Medulla oblongata (tissue), 1 donor: ENCODE measurements around the gene CCK.

Source experiments
- DNase-seq: peaks from one replicate; pipeline ENCODE4 v3.0.0-alpha.2; 2015; ENCODE audit errors: extremely low spot score

The CCK gene

GRCh38 chr3:42269647-42270046, 3.7 kb upstream of the CCK start:
- no peak for DNase-seq

- DNase-seq = no peak
These were observed 1.9 kb upstream of the CCK start for GRCh38 chr3:42267878-42268277.

- DNase-seq = no peak
These were observed 660 bp downstream of the CCK start for GRCh38 chr3:42265059-42265991.

- no peak for DNase-seq
These were observed 1.5 kb downstream of the CCK start for GRCh38 chr3:42264399-42265058.

GRCh38 chr3:42263354-42264346, 2.3 kb downstream of the CCK start:
- no peak for DNase-seq

- no peak for DNase-seq
These were observed 3.5 kb downstream of the CCK start for GRCh38 chr3:42262525-42262924.

- no peak for DNase-seq
These were observed 9.0 kb downstream of the CCK start for GRCh38 chr3:42257007-42257406.

- DNase-seq = no peak
These were observed 9.7 kb downstream of the CCK start for GRCh38 chr3:42256135-42256819.

- no peak for DNase-seq
These were observed 11.4 kb downstream of the CCK start for GRCh38 chr3:42254566-42254965.

- no peak for DNase-seq
These were observed 15.2 kb downstream of the CCK start for GRCh38 chr3:42250761-42251160.

GRCh38 chr3:42247576-42248027, 18.4 kb downstream of the CCK start:
- DNase-seq = peak; percentile 83

- DNase-seq = no peak
These were observed 19.9 kb downstream of the CCK start for GRCh38 chr3:42246091-42246490.

- no peak for DNase-seq
These were observed 29.4 kb downstream of the CCK start for GRCh38 chr3:42236611-42237010.

- DNase-seq = no peak
These were observed 30.5 kb downstream of the CCK start for GRCh38 chr3:42235532-42235931.

GRCh38 chr3:42230860-42231259, 35.1 kb downstream of the CCK start:
- no peak for DNase-seq

- DNase-seq = peak; percentile 68
These were observed 35.9 kb downstream of the CCK start for GRCh38 chr3:42229942-42230688.

- DNase-seq = no peak
These were observed 36.6 kb downstream of the CCK start for GRCh38 chr3:42229266-42229941.

GRCh38 chr3:42228796-42229195, 37.2 kb downstream of the CCK start:
- DNase-seq = no peak

GRCh38 chr3:42226470-42227425, 39.2 kb downstream of the CCK start:
- no peak for DNase-seq
